Measurements from ENCODE around the gene CLEC10A.

DNA sequence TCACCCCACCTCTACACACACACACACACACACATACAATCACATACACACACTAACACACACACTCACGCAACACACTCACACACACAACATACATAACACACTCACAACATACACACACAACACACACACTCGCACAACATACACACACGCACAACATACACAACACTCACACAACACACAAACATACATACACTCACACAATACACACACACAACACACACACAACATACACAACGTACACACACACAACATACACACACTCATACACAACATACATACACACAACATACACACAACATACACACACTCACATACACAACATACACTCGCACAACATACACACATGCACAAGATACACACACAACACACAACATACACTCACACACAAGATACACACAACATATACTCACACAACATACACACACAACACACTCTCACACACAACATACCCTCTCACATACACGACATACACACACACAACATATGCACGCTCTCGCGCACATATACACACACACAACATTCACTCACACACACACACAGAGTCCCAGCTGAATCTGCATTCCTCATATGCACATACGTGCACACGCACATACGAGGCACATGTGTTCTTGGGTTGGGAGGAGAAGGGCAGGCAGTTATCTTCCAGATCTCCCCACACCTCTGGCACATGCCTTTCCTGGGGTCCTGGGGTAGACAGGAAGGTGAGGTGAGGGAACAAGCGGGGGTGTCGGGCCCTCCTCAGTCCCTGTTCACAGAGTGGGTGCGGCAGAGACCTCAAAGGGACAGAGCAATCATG is 33.4 kb upstream of the CLEC10A start:
- TF ChIP-seq REST (IDR thresholded peaks at IDR 0.05; ENCODE audit: insufficient read depth in 1 of 2, low read depth in 2 of 2, low read length in 2 of 2) (no peak), TAF1 (IDR thresholded peaks at IDR 0.05; ENCODE audit: borderline replicate concordance, insufficient read depth, low read length) (no peak), POLR2AphosphoS5 (IDR thresholded peaks at IDR 0.05; ENCODE audit: low read depth, low read length) (no peak), SIN3A (IDR thresholded peaks at IDR 0.05; ENCODE audit: borderline replicate concordance, insufficient read depth, low read length) (no peak)
